Neural cell (in vitro differentiated cells): ENCODE measurements around the gene F12. TPM values are rescaled to one million over a fixed set of nuclear protein-coding genes. Genes with fewer than 3 reads are reported as not detected.

Source experiments
- H2AFZ ChIP-seq: fragments of 200-600, 300-800 bp; sonication (generic), shearing (Covaris generic); 2 replicates; pipeline ENCODE4 v1.6.0; 2014; ENCODE audit warnings: low read depth, mild to moderate bottlenecking, antibody characterized with exemption, low read length, moderate library complexity
- H3F3A ChIP-seq: fragments of 200-600 bp; shearing (Covaris generic); 2 replicates; pipeline ENCODE4 v1.6.1; 2016; ENCODE audit warnings: mild to moderate bottlenecking, moderate library complexity, mixed read lengths, antibody characterized with exemption, low read length; ENCODE audit not compliant: insufficient read depth, poor library complexity, severe bottlenecking
- H3K27ac ChIP-seq: fragments of 200-600, 300-800 bp; sonication (generic), shearing (Covaris generic); 2 replicates; pipeline ENCODE4 v1.5.1; 2014; ENCODE audit warnings: mild to moderate bottlenecking, low read length, moderate library complexity
- H3K27me3 ChIP-seq: fragments of 300-800, 200-600 bp; sonication (generic), shearing (Covaris generic); 2 replicates; pipeline ENCODE4 v1.6.0; 2014; ENCODE audit warnings: mild to moderate bottlenecking, low read depth, low read length, moderate library complexity; ENCODE audit not compliant: insufficient read depth
- H3K36me3 ChIP-seq: fragments of 300-800, 200-600 bp; sonication (generic), shearing (Covaris generic); 2 replicates; pipeline ENCODE4 v1.5.1; 2014; ENCODE audit warnings: mild to moderate bottlenecking, antibody characterized with exemption, low read length, moderate library complexity; ENCODE audit not compliant: insufficient read depth
- H3K4me2 ChIP-seq: fragments of 300-800, 200-600 bp; sonication (generic), shearing (Covaris generic); 2 replicates; pipeline ENCODE4 v1.6.0; 2014; ENCODE audit warnings: mild to moderate bottlenecking, low read length
- H3K4me3 ChIP-seq: fragments of 300-800, 200-600 bp; sonication (generic), shearing (Covaris generic); 2 replicates; pipeline ENCODE4 v1.5.1; 2014; ENCODE audit warnings: mild to moderate bottlenecking, low read length, moderate library complexity
- H3K79me2 ChIP-seq: fragments of 200-600 bp; shearing (Covaris generic); replicated peaks from 2 replicates; pipeline ENCODE4 v1.6.0; 2014; ENCODE audit warnings: mild to moderate bottlenecking, low read length, moderate library complexity; ENCODE audit not compliant: insufficient read depth
- H3K9ac ChIP-seq: fragments of 300-800, 200-600 bp; sonication (generic), shearing (Covaris generic); 2 replicates; pipeline ENCODE4 v1.6.1; 2016; ENCODE audit warnings: mild to moderate bottlenecking, low read length, mixed read lengths
- H3K9me2 ChIP-seq: fragments of 200-600 bp; shearing (Covaris generic); 2 replicates; pipeline ENCODE4 v1.6.1; 2016; ENCODE audit warnings: mild to moderate bottlenecking, low read length, mixed read lengths; ENCODE audit not compliant: insufficient read depth
- H3K9me3 ChIP-seq: fragments of 200-600, 300-800 bp; sonication (generic), shearing (Covaris generic); 2 replicates; pipeline ENCODE4 v1.6.1; 2016; ENCODE audit warnings: mild to moderate bottlenecking, mixed run types, low read length, moderate library complexity, mixed read lengths
- H4K20me1 ChIP-seq: fragments of 200-600 bp; shearing (Covaris generic); 2 replicates; pipeline ENCODE4 v1.6.1; 2016; ENCODE audit warnings: mild to moderate bottlenecking, mixed run types; ENCODE audit not compliant: insufficient read depth
- EP300 ChIP-seq: fragments of 450-650 bp; conservative IDR thresholded peaks from 2 replicates; pipeline ENCODE4 v1.6.1; 2014; ENCODE audit warnings: antibody characterized with exemption, mild to moderate bottlenecking, moderate library complexity; ENCODE audit not compliant: poor library complexity, severe bottlenecking
- EZH2 ChIP-seq: fragments of 200-600, 300-800 bp; shearing (Covaris generic), sonication (generic); IDR thresholded peaks from 2 replicates; pipeline ENCODE4 v1.6.1; 2014; ENCODE audit warnings: antibody characterized with exemption, low read length, borderline replicate concordance, mild to moderate bottlenecking; ENCODE audit not compliant: insufficient read depth, poor library complexity, severe bottlenecking
- MXI1 ChIP-seq: fragments of 450-650 bp; conservative IDR thresholded peaks from 2 replicates; pipeline ENCODE4 v1.6.1; 2014; ENCODE audit warnings: antibody characterized with exemption, mild to moderate bottlenecking; ENCODE audit not compliant: poor library complexity, severe bottlenecking
- POLR2AphosphoS5 ChIP-seq: IDR thresholded peaks from 2 replicates; pipeline ENCODE4 v1.6.1; 2012
- RAD21 ChIP-seq: fragments of 450-650 bp; conservative IDR thresholded peaks from 2 replicates; pipeline ENCODE4 v1.6.1; 2014; ENCODE audit warnings: antibody characterized with exemption, mild to moderate bottlenecking, moderate library complexity
- REST ChIP-seq: IDR thresholded peaks from 2 replicates; pipeline ENCODE4 v1.6.1; 2012; ENCODE audit warnings: borderline replicate concordance
- SMC3 ChIP-seq: fragments of 450-650 bp; conservative IDR thresholded peaks from 2 replicates; pipeline ENCODE4 v1.6.1; 2014; ENCODE audit warnings: antibody characterized with exemption, mild to moderate bottlenecking, moderate library complexity; ENCODE audit not compliant: poor library complexity
- TAF1 ChIP-seq: IDR thresholded peaks from 2 replicates; pipeline ENCODE4 v1.6.1; 2012; ENCODE audit warnings: low read depth
- polyA plus RNA-seq: library from polyadenylated mRNA; depleted of rRNA; stranded (reverse); fragments of >200 nt; gene quantifications from 2 replicates; pipeline ENCODE4 v1.2.3, GENCODE V29; 2014
- TF ChIP-seq, protein P1 (sequence below): fragments of 450-650 bp; IDR thresholded peaks from 2 replicates; pipeline ENCODE4 v1.5.1; 2014; ENCODE audit warnings: antibody characterized with exemption, mild to moderate bottlenecking, moderate library complexity; ENCODE audit not compliant: poor library complexity, severe bottlenecking

F12 gene
- polyA plus RNA-seq, 1 donor from 2014 or later: 1.4 TPM

DNA sequence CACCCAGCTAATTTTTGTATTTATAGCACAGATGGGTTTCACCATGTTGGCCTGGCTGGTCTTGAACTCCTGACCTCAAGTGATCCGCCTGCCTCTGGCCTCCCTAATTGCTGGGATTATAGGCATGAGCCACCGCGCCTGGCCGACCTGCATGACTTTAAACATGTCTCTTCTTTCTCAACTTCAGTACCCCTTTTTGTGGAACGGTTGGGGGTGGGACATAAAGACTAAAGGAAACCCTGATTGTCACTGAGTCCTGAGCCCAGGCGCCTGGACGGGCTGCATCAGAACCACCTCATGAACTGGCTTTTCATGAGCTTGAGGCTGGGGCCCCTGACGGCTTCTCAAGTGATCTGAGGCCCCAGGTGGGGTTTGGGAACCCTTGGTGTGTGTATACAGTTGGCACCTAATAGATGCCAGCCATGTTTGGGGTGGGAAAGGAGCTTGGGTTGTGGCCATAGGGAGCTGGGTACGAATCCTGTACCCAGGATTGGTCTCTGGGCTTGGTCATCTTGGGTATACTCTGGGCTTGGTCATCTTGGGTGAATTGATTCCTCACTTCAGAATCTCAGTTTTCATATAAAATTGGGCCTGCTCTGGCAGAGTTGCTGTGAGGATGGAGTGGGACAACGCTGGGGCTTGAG is 19.3 kb upstream of the F12 start:
- Histone ChIP-seq H3K36me3 (no peaks in the 10 kb centered on the region), H4K20me1 (no peaks in the 10 kb centered on the region), H3K79me2 (peaks cover 18% of the 10 kb centered on the region), H3K27me3 (no peaks in the 10 kb centered on the region), H3K9me2 (no peaks in the 10 kb centered on the region), H3K9me3 (no peaks in the 10 kb centered on the region), H3K9ac (no peak overlapping the region), H3K27ac (no peak overlapping the region), H2AFZ (no peak overlapping the region), H3K4me2 (no peak overlapping the region), H3F3A (no peaks in the 10 kb centered on the region), H3K4me3 (no peak overlapping the region)
- TF ChIP-seq, protein P1, sequence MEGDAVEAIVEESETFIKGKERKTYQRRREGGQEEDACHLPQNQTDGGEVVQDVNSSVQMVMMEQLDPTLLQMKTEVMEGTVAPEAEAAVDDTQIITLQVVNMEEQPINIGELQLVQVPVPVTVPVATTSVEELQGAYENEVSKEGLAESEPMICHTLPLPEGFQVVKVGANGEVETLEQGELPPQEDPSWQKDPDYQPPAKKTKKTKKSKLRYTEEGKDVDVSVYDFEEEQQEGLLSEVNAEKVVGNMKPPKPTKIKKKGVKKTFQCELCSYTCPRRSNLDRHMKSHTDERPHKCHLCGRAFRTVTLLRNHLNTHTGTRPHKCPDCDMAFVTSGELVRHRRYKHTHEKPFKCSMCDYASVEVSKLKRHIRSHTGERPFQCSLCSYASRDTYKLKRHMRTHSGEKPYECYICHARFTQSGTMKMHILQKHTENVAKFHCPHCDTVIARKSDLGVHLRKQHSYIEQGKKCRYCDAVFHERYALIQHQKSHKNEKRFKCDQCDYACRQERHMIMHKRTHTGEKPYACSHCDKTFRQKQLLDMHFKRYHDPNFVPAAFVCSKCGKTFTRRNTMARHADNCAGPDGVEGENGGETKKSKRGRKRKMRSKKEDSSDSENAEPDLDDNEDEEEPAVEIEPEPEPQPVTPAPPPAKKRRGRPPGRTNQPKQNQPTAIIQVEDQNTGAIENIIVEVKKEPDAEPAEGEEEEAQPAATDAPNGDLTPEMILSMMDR: no peak
- TF ChIP-seq TAF1 (no peak), EZH2 (no peak), EP300 (no peak), REST (no peak), RAD21 (no peak), POLR2AphosphoS5 (no peak)

DNA sequence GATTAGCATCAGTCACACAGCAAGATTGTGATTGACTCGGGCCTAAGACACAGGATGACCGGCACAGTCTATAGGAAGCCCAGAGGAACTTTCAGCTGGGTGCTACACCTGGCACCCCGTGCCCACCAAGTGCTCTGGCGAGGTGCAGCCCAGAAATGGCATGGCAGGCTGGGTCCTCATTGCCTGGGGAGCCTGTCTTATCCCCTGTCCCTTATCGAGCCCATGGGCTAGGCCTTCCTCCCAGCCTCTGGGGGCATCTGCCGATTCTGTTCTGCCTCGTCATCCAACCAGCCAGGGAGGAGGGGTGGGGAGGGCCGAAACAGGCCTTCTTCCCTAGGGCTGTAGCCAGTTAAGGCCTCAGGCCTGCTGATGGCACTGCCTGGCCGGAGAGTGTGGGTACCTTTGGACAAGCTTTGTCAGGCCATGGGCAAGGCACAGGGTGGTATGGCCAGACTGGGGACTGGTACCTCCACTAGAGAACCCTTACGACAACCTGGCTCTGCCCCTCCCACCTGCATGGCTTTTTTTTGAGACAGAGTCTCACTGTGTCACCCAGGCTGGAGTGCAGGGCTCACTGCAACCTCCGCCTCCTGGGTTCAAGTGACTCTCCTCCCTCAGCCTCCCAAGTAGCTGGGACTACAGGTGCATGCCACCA is 18.7 kb upstream of the F12 start:
- Histone ChIP-seq H3K4me2 (no peak overlapping the region), H3F3A (no peaks in the 10 kb centered on the region), H4K20me1 (no peaks in the 10 kb centered on the region), H3K9me3 (no peaks in the 10 kb centered on the region), H2AFZ (no peak overlapping the region), H3K36me3 (no peaks in the 10 kb centered on the region), H3K27ac (no peak overlapping the region), H3K4me3 (peak overlapping the region; percentile 94), H3K9ac (peak overlapping the region; percentile 83), H3K79me2 (peaks cover 18% of the 10 kb centered on the region), H3K9me2 (no peaks in the 10 kb centered on the region), H3K27me3 (no peaks in the 10 kb centered on the region)
- TF ChIP-seq TAF1: no peak
- TF ChIP-seq POLR2AphosphoS5: no peak
- no peak for TF ChIP-seq REST
- no peak for TF ChIP-seq SMC3
- TF ChIP-seq, protein P1: no peak
- no peak for TF ChIP-seq MXI1
- no peak for TF ChIP-seq RAD21
- no peak for TF ChIP-seq EZH2
- TF ChIP-seq EP300: no peak
